ENCODE data around the gene RSRC1. TPM values are rescaled to one million over a fixed set of nuclear protein-coding genes. Genes with fewer than 3 reads are reported as not detected.

Gene RSRC1
- total and polyA plus RNA-seq, 2 experiments from 2014 or later: 22.6 to 34.1 TPM

GRCh38 chr3:158471639-158472294, 361.9 kb downstream of the RSRC1 start:
- H4K20me1 ChIP-seq (ENCODE audit: insufficient read depth, poor library complexity, severe bottlenecking): no peaks in the 10 kb centered on the region
- peak; percentile 58 for DNase-seq (ENCODE audit: low spot score)
- H3K4me1 ChIP-seq (ENCODE audit: insufficient read depth): no peaks in the 10 kb centered on the region
- no peak overlapping the region for H3K4me3 ChIP-seq
- H3K9me3 ChIP-seq (ENCODE audit: low read depth): no peaks in the 10 kb centered on the region
- 42% methylated on average over 3 of the region's 3 CpGs for WGBS (ENCODE audit: low lambda C conversion rate, missing lambda C conversion rate)
- H3K27ac ChIP-seq: peak overlapping the region; percentile 65
- no peaks in the 10 kb centered on the region for H3K9me2 ChIP-seq (replicated peaks; ENCODE audit: insufficient read depth)
- H3K27me3 ChIP-seq: no peaks in the 10 kb centered on the region
- H3K79me2 ChIP-seq: no peaks in the 10 kb centered on the region
- no peaks in the 10 kb centered on the region for H3K36me3 ChIP-seq (replicated peaks; ENCODE audit: insufficient read depth, low read depth)
- TF ChIP-seq EZH2 (IDR thresholded peaks at IDR 0.05; ENCODE audit: borderline replicate concordance): no peak
- TF ChIP-seq CTCF (IDR thresholded peaks at IDR 0.05; ENCODE audit: poor library complexity): no peak
- no peak for TF ChIP-seq EZH2phosphoT487 (IDR thresholded peaks at IDR 0.05; ENCODE audit: low read depth, severe bottlenecking, unreplicated experiment)
- H2AFZ ChIP-seq: no peak overlapping the region
- no peak overlapping the region for H3K4me2 ChIP-seq

DNA sequence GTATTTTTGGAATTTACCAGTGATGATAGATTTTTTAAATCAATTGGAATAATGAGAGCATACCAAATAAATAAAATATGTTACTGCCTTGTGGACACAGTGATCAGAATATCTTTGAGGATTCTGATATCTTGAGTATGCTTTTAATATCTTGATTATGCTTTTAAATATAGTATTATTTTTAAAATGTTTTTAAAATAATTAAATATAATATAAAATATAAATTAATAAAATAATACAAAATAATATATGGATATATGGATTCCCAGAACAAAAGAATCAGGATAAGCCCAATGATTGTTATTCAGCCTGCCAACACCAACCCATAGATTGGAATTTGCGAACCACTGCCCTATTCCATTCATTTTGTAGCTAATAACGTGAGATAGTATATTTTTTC, 369.2 kb downstream of the RSRC1 start:
- Histone ChIP-seq H2AFZ (no peak overlapping the region), H4K20me1 (ENCODE audit: insufficient read depth, poor library complexity, severe bottlenecking) (no peaks in the 10 kb centered on the region), H3K9me3 (ENCODE audit: low read depth) (no peaks in the 10 kb centered on the region), H3K79me2 (no peaks in the 10 kb centered on the region), H3K36me3 (replicated peaks; ENCODE audit: insufficient read depth, low read depth) (no peaks in the 10 kb centered on the region), H3K27ac (no peak overlapping the region), H3K4me3 (no peak overlapping the region), H3K4me2 (no peak overlapping the region), H3K27me3 (no peaks in the 10 kb centered on the region), H3K9me2 (replicated peaks; ENCODE audit: insufficient read depth) (no peaks in the 10 kb centered on the region), H3K4me1 (ENCODE audit: insufficient read depth) (no peaks in the 10 kb centered on the region)
- no peak for TF ChIP-seq EZH2phosphoT487 (IDR thresholded peaks at IDR 0.05; ENCODE audit: low read depth, severe bottlenecking, unreplicated experiment)
- no peak for TF ChIP-seq EZH2 (IDR thresholded peaks at IDR 0.05; ENCODE audit: borderline replicate concordance)
- no peak for TF ChIP-seq CTCF (IDR thresholded peaks at IDR 0.05; ENCODE audit: poor library complexity)
- DNase-seq (ENCODE audit: low spot score): no peak
- 96% methylated on average over 2 of the region's 2 CpGs for WGBS (ENCODE audit: low lambda C conversion rate, missing lambda C conversion rate)

GRCh38 chr3:158483701-158484235, 373.9 kb downstream of the RSRC1 start:
- Histone ChIP-seq H3K4me3 (no peak overlapping the region), H3K4me1 (ENCODE audit: insufficient read depth) (no peaks in the 10 kb centered on the region), H3K27me3 (no peaks in the 10 kb centered on the region), H3K4me2 (no peak overlapping the region), H3K9me3 (ENCODE audit: low read depth) (no peaks in the 10 kb centered on the region), H3K27ac (no peak overlapping the region), H3K36me3 (replicated peaks; ENCODE audit: insufficient read depth, low read depth) (no peaks in the 10 kb centered on the region), H4K20me1 (ENCODE audit: insufficient read depth, poor library complexity, severe bottlenecking) (no peaks in the 10 kb centered on the region), H3K79me2 (no peaks in the 10 kb centered on the region), H2AFZ (no peak overlapping the region), H3K9me2 (replicated peaks; ENCODE audit: insufficient read depth) (no peaks in the 10 kb centered on the region)
- 81% methylated on average over 7 of the region's 7 CpGs for WGBS (ENCODE audit: low lambda C conversion rate, missing lambda C conversion rate)
- no peak for TF ChIP-seq CTCF (IDR thresholded peaks at IDR 0.05; ENCODE audit: poor library complexity)
- no peak for TF ChIP-seq EZH2phosphoT487 (IDR thresholded peaks at IDR 0.05; ENCODE audit: low read depth, severe bottlenecking, unreplicated experiment)
- TF ChIP-seq EZH2 (IDR thresholded peaks at IDR 0.05; ENCODE audit: borderline replicate concordance): no peak
- DNase-seq (ENCODE audit: low spot score): no peak

All from hepatocyte (in vitro differentiated cells).